ENCODE results near the gene TYK2.
"Not testable (repeated sequence)": the region's sequence is repeated elsewhere in the genome, so short reads cannot be mapped to it uniquely, and the experiment has no call there.

DNA sequence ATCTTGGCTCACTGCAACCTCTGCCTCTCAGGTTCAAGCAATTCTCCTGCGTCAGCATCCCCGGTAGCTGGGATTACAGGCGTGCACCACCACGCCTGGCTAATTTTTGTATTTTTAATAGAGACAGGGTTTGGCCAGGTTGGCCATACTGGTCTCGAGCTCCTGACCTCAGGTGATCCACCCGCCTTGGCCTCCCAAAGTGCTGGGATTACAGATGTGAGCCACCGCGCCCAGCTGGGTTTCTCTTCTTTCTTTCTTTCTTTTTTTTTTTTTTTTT is 2.8 kb upstream of the TYK2 start:
- TF ChIP-seq CTCF (IDR thresholded peaks at IDR 0.05; ENCODE audit: poor library complexity); EZH2 (IDR thresholded peaks at IDR 0.05; ENCODE audit: borderline replicate concordance): not testable (repeated sequence)

Measured in hepatocyte (in vitro differentiated cells).